T-helper 1 cell treated with Interleukin-12 subunit alpha and Interleukin-12 subunit beta and Interleukin-4 antibody, amounts not matched to agents 30 μg/mL and 1 μg/mL, for 36 hours (primary cell): ENCODE measurements around the gene FAIM.
A peak's percentile ranks its signal among the peaks of the same experiment; 100 is the strongest.
"Not testable (repeated sequence)": the region's sequence is repeated elsewhere in the genome, so short reads cannot be mapped to it uniquely, and the experiment has no call there.

ENCODE experiments used
- H3K27ac Mint-ChIP-seq: one replicate; pipeline ENCODE4 v1.8.0; 2021; ENCODE audit warnings: mild to moderate bottlenecking, mixed read lengths
- H3K27me3 Mint-ChIP-seq: one replicate; pipeline ENCODE4 v1.8.0; 2021; ENCODE audit warnings: low read depth, mixed read lengths
- H3K36me3 Mint-ChIP-seq: one replicate; pipeline ENCODE4 v1.8.0; 2021; ENCODE audit warnings: low read depth, mixed read lengths
- H3K4me1 Mint-ChIP-seq: one replicate; pipeline ENCODE4 v1.8.0; 2021; ENCODE audit warnings: low read depth, mixed read lengths
- H3K4me3 Mint-ChIP-seq: one replicate; pipeline ENCODE4 v1.8.0; 2021; ENCODE audit warnings: mild to moderate bottlenecking, moderate library complexity, mixed read lengths
- H3K9me3 Mint-ChIP-seq: one replicate; pipeline ENCODE4 v1.8.0; 2021; ENCODE audit warnings: mixed read lengths

Gene FAIM

DNA sequence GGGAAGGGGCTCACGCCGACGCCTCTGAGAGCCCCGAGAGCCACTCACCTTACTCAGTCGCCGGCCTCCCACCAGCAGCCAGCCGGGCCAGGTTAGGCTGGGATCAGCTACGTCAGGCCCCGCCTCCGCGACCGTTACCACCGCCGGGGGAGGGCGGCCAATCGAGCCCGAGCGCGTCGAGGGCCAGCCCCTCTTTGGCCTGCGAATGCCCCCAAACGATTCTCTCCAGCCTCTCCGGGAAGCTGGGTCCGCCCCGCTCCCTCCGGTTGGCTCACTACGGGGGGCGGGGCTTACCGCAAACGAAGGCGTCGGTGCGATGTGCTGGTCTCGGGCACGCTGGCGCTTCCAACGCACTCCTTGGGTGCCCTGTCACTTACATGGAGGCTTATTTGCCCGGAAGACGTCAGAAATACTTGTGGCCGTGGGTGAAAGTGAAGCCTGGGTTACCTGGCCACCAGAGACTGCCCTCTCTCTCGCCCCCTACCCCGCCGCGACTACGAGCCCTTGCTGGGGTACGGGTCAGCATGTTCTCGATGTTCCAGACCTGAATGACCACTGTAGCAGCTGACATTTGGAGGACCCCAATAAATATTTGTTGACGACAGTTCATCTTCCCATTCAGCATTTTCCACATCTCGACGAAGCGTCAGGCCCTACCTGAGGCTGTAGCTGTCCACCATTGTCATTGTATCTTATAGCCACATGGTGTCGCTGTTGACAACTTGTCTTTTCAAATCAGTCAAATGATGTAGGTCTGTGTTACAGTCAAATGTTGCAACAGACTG, 14.2 kb upstream of the FAIM start, which contains the start of gene CEP70:
Gene CEP70 (minus strand): TSS at position 111 of the 785 bp plus-strand sequence. CDS start 21,333 bp downstream, outside the sequence.
- H3K4me1 Mint-ChIP-seq, result peaks cover 6% of the 10 kb centered on the region
- peaks cover 4% of the 10 kb centered on the region for H3K9me3 Mint-ChIP-seq
- H3K27me3 Mint-ChIP-seq, result no peaks in the 10 kb centered on the region
- peak within 1 kb of the TSS; percentile 96 for H3K4me3 Mint-ChIP-seq
- H3K27ac Mint-ChIP-seq, result peak within 1 kb of the TSS; percentile 95
- no peaks in the 10 kb centered on the region for H3K36me3 Mint-ChIP-seq

DNA sequence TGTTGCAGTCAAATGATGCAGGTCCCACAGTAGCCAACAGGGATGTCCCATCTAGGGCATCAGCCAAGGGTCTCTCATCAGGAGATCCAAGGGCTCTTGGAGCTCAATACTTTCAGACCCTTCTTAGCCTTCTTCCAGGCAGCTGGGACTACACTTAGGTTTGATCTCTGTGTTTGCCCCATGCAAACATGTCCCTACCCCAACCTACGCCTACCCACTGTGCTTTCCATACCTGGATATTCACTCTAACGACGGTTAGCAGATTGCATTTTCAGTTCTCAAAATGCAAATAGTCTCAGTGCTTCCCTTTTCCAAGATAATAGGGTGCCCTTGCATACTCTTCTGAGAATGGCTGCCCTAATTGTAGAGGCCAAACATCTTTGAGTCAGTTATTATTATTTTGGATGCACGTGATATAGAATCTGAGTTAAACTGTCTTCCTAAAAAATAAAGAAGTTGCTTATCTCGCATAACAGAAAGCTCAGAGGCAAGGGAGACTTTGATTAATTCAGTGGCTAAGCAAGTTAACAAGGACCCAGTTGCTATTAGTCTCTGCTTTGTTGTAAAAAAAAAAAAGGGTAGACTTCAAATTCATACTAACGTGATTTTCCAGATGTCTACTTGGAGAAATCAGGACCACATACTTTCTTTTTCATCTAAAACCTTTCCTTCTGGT, 13.5 kb upstream of the FAIM start:
- Mint-ChIP-seq H3K27ac (peak overlapping the region; percentile 95), H3K4me1 (peaks cover 6% of the 10 kb centered on the region), H3K4me3 (peak overlapping the region; percentile 96), H3K27me3 (no peaks in the 10 kb centered on the region), H3K36me3 (no peaks in the 10 kb centered on the region), H3K9me3 (peaks cover 4% of the 10 kb centered on the region)

DNA sequence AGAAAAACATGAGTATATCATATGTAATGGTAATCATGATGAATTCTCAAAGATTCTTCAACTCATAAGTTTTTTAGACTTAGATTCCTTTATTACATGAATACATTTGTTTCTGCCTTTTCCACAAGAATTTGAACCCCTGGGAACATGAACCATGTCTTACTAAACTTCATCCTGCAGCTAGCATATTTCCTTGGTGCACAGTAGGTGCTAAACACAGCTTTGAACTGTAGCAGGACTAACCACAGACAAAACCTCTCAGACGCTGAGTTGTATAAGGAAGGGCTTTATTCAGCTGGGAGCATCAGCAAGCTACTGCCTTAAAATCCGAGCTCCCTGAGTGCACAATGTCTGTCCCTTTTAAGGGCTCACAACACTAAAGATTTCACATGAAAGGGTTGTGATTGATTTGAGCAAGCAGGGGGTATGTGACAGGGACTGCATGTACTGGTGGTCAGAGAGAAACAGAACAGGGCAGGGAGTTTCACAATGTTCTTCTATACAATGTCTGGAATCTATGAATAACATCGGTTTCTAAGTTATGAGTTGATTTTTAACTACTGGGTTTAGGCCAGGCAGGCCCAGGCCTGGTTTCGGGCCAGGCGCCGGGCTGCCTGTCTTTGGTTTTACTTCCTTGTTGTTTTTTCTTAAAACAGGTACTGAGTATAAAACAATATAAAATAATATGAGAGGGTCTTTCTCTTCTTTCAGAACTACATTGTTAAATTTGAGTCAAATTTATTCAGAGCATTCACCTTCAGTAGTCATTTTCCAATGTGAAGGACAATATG, 11.2 kb upstream of the FAIM start:
- not testable (repeated sequence) for H3K27me3 Mint-ChIP-seq, H3K4me1 Mint-ChIP-seq, H3K36me3 Mint-ChIP-seq, H3K4me3 Mint-ChIP-seq, H3K27ac Mint-ChIP-seq
- H3K9me3 Mint-ChIP-seq, result peaks cover 14% of the 10 kb centered on the region

DNA sequence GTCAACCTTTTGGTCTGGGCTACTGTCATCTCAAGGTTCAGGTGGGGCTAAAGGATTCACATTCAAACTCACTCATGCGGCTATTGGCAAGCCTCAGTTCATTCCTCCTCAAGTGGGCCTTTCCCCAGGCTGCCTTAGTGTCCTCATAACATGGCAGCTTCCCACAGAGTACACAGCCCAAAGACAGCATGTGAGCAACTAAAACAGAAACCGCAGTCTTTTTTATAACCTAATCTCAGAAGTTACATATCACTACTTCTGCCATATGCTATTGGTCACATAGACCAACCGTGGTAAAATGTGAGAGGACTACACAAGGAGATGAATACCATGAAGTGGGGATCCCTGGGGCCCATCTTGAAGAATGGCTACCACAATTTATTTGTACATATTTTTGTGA, 10.0 kb upstream of the FAIM start:
- Mint-ChIP-seq H3K27ac (no peak overlapping the region), H3K27me3 (no peaks in the 10 kb centered on the region), H3K9me3 (peaks cover 17% of the 10 kb centered on the region), H3K36me3 (no peaks in the 10 kb centered on the region), H3K4me1 (peaks cover 4% of the 10 kb centered on the region), H3K4me3 (no peak overlapping the region)

DNA sequence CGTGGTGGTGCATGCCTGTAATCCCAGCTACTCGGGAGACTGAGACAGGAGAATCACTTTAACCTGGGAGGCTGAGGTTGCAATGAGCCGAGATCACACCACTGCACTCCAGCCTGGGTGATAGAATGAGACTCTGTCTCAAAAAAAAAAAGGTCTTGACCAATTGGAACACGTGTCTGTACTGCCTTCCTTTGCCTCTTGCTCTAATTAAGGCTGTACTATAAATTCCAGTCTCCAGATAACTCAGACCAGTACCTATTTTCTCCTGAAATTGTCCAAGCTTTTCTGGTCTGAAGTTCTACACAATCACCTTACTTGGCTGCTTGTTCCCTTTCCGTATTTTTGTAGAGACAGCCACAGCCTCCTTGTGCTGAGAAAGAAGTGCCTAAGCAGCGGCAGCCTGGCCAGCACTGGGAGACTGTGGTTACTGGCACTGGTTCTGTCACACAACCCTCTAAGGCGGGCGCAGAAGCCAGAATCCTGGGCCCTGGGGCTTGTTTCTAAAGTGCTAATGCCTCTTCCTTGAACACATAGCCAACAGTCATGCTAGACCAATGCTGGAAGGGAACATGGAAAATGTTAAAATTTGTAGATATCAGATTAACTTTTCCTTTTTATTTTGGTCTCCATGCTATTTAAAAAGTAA, 8.3 kb upstream of the FAIM start:
- Mint-ChIP-seq H3K9me3 (peaks cover 17% of the 10 kb centered on the region), H3K36me3 (no peaks in the 10 kb centered on the region), H3K27me3 (no peaks in the 10 kb centered on the region), H3K27ac (no peak overlapping the region), H3K4me1 (no peaks in the 10 kb centered on the region), H3K4me3 (no peak overlapping the region)

DNA sequence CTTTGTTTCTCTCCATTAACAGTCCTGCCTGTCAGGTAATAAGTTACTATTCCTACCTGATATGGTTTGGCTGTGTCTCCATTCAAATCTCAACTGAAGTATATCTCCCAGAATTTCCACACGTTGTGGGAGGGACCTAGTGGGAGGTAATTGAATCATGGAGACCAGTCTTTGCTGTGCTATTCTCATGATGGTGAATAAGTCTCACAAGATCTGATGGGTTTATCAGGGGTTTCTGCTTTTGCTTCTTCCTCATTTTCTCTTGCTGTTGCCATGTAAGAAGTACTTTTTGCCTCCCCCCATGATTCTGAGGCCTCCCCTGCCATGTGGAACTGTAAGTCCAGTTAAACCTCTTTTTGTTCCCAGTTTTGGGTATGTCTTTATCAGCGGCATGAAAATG, 6.9 kb upstream of the FAIM start:
- not testable (repeated sequence) for H3K27ac Mint-ChIP-seq

DNA sequence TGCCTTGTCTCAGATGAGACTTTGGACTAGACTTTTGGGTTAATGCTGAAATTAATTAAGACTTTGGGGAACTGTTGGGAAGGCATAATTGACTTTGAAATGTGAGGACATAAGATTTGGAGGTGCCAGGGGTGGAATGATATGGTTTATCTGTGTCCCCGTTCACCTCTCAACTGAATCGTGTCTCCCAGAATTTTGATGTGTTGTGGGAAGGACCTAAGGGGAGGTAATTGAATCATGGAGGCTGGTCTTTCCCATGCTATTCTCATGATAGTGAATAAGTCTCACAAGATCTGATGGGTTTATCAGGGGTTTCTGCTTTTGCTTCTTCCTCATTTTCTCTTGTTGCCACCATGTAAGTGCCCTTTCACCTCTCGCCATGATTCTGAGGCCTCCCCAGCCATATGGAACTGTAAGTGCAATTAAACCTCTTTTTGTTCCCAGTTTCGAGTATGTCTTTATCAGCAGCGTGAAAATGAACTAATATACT, 4.4 kb upstream of the FAIM start:
- H3K9me3 Mint-ChIP-seq, result peaks cover 12% of the 10 kb centered on the region
- H3K4me1 Mint-ChIP-seq, H3K36me3 Mint-ChIP-seq, H3K27ac Mint-ChIP-seq, H3K4me3 Mint-ChIP-seq, H3K27me3 Mint-ChIP-seq: not testable (repeated sequence)

More for the DNA sequence above, 6.9 kb upstream of the FAIM start:
- not testable (repeated sequence) for H3K27me3 Mint-ChIP-seq, H3K4me1 Mint-ChIP-seq, H3K4me3 Mint-ChIP-seq, H3K36me3 Mint-ChIP-seq
- H3K9me3 Mint-ChIP-seq, result peaks cover 17% of the 10 kb centered on the region

DNA sequence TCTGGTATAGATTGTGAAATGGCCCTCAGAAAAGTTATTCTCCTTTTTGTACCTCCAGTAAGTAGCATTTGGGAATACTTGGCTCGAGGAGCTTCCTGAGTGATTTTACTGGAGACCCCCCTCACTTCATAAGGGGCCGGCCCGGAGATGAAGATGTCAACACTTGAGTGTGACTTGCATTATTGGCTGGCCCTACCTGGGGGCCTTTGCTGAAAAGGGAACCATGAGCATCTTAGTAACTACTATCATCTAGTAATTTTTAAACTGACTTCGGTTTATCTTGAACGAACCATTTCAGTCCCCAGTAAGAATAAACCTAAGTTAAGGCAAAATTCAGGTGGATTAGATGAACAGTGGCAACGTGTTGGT, 1.3 kb downstream of the FAIM start:
- Mint-ChIP-seq H3K36me3 (peaks cover 2% of the 10 kb centered on the region), H3K27me3 (peaks cover 15% of the 10 kb centered on the region), H3K27ac (peak overlapping the region; percentile 90), H3K4me1 (peaks cover 9% of the 10 kb centered on the region), H3K4me3 (peak overlapping the region; percentile 92), H3K9me3 (no peaks in the 10 kb centered on the region)

DNA sequence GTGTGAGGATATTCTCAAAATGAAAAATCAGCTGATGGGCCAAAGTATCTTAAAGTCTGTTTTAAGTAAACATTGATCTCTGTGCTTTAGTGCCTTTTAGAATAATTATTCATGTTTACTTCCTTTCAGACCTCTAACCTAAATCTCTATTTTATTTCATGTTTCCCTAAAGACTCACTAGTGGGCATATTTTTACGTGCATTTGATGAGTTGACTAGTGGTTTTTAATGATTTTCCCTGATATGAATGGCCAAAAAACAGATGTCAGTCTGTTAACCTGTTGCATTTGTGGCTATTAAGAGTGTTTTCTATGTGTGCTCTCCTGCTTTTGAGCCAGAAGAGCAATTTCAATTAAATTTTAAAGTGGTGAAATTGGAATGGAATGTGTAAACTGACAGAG, 6.9 kb downstream of the FAIM start:
- Mint-ChIP-seq H3K9me3 (no peaks in the 10 kb centered on the region), H3K36me3 (no peaks in the 10 kb centered on the region), H3K4me3 (no peak overlapping the region), H3K27me3 (peaks cover 21% of the 10 kb centered on the region), H3K27ac (no peak overlapping the region), H3K4me1 (no peaks in the 10 kb centered on the region)

DNA sequence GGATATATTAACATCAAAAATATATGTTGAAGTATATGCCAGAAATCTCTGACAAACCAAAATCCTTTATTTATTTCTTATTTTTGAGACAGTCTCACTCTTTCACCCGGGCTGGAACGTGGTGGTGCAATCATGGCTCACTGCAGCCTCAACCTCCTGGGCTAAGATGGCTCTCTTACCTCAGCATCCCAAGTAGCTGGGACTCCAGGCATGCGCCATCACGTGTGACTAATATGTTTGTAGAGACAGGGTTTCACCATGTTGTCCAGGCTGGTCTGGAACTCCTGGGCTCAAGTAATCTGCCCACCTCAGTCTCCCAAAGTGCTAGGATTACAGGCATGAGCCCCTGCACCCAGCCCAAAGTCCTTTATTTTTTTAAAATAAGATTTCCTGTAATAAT, 11.9 kb downstream of the FAIM start:
- H3K27me3 Mint-ChIP-seq, result peaks cover 10% of the 10 kb centered on the region
- no peak overlapping the region for H3K4me3 Mint-ChIP-seq
- H3K27ac Mint-ChIP-seq, result no peak overlapping the region

DNA sequence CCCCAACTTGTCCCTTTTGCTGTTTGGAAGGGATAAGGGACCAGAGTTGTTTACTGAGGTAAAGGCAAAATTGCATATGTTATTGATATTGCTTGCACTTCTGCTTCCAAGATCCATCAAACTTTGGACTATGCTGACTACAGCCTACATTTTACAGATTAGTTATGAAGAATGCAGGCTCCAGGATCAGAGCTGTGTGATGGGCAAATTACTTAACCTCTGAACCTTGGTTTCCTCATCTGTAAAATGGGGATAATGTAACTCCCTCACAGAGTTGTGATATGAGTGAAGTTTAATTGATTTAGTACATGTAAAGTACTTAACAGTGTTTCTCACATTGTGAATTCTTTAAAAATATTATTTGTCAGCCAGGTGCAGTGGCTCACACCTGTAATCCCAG, 15.9 kb downstream of the FAIM start:
- no peaks in the 10 kb centered on the region for H3K36me3 Mint-ChIP-seq
- H3K27ac Mint-ChIP-seq, result no peak overlapping the region
- no peak overlapping the region for H3K4me3 Mint-ChIP-seq
- no peaks in the 10 kb centered on the region for H3K4me1 Mint-ChIP-seq
- H3K9me3 Mint-ChIP-seq, result no peaks in the 10 kb centered on the region
- H3K27me3 Mint-ChIP-seq, result peaks cover 4% of the 10 kb centered on the region

More for the DNA sequence above, 11.9 kb downstream of the FAIM start:
- Mint-ChIP-seq H3K36me3 (no peaks in the 10 kb centered on the region), H3K4me1 (no peaks in the 10 kb centered on the region), H3K9me3 (no peaks in the 10 kb centered on the region)

DNA sequence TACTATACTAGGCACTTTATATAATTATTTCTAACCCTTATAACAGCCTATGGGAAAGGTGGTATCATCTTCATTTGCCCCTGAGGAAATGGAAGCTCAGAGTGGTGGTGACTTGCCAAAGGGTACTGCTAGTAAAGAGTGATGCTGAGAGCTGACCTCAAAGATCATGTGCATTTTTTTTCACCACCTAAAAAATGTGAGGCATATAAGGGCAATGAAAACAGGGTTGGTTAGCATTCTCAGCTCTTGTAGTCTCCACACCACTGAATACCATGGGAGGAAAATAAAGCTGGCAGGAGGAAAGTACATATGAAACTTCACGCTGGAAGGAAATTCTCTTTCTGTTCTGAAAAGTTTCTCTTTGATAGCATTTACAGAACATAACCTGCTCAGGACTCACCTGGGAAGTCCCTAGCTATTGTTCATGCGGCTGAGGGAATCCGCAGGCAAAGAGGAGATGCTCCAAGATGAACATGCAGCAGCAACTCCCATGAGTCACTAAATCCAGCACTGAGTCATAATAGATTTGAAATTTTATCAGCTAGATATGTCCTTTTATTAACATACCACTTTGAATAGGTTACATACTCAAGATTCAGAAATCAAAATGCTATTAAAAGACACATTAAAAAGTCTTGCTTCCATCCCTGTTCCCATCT, 17.3 kb downstream of the FAIM start:
- Mint-ChIP-seq H3K36me3 (no peaks in the 10 kb centered on the region), H3K27ac (no peak overlapping the region), H3K27me3 (no peaks in the 10 kb centered on the region), H3K4me1 (no peaks in the 10 kb centered on the region), H3K9me3 (no peaks in the 10 kb centered on the region), H3K4me3 (no peak overlapping the region)

DNA sequence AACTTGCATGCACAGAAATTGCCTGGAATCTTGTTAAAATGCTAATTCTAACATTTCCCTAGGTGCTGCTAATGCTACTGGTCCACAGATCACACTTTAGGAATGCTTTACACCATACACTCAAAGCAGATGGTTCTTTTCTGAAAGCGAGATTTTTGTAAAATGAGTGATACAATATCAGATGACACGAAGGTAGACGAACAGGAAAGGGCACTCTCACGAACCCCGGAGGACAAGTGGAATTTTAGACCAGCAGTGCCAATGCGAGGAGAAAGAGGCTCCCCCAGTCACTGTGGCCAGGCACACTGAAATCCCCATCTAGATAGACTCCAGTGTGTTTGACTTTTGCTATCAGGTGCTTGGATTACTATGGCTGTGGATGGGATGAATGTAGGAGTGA, 21.0 kb downstream of the FAIM start:
- Mint-ChIP-seq H3K36me3 (peaks cover 2% of the 10 kb centered on the region), H3K4me3 (no peak overlapping the region), H3K9me3 (no peaks in the 10 kb centered on the region), H3K4me1 (no peaks in the 10 kb centered on the region), H3K27ac (no peak overlapping the region), H3K27me3 (no peaks in the 10 kb centered on the region)

DNA sequence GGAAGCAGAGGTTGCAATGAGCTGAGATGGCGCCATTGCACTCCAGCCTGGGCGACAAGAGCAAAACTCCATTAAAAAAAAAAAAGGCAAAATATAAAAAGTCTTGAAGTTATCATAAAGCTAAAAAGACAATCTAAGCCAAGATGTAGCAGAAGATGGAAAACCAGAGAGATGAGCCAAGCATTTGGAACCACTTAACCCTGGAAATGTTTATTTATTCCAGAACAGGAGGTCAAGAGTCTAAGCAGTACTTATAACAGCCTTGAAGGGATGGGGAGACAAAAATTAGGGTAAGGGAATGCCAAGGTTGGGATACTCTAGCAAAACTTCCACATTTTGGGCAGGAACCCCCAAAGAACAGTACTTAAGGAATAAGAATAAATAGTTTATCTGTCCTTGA, 30.1 kb downstream of the FAIM start:
- Mint-ChIP-seq H3K27ac (no peak overlapping the region), H3K4me3 (no peak overlapping the region), H3K9me3 (peaks cover 7% of the 10 kb centered on the region), H3K4me1 (no peaks in the 10 kb centered on the region), H3K36me3 (peaks cover 5% of the 10 kb centered on the region), H3K27me3 (no peaks in the 10 kb centered on the region)
